ENCODE data around the gene PLCB3. TPM values are rescaled to one million over a fixed set of nuclear protein-coding genes. Genes with fewer than 3 reads are reported as not detected.

The PLCB3 gene
- polyA plus RNA-seq, 1 experiment, result 30.2 TPM

GRCh38 chr11:64296236-64296635 lies 44.9 kb downstream of the PLCB3 start:
- no peaks in the 10 kb centered on the region for H3K36me3 ChIP-seq (ENCODE audit: control insufficient read depth, insufficient read depth, low read length)
- DNase-seq (ENCODE audit: low read depth), result no peak
- no peak for TF ChIP-seq CTCF (IDR thresholded peaks at IDR 0.05; ENCODE audit: insufficient read depth, low read depth, low read length)
- ChIA-PET CTCF (interaction anchor here (1.8 kb wide), 1 partner anchor 8 kb away, joined by 8 read pairs; no protein-coding TSS in a partner anchor), POLR2A (no interaction called here)
- no peak overlapping the region for H3K4me3 ChIP-seq (ENCODE audit: low read depth, low read length)
- peaks cover 48% of the 10 kb centered on the region for H3K27me3 ChIP-seq (ENCODE audit: control insufficient read depth, insufficient read depth, low read length)

DNA sequence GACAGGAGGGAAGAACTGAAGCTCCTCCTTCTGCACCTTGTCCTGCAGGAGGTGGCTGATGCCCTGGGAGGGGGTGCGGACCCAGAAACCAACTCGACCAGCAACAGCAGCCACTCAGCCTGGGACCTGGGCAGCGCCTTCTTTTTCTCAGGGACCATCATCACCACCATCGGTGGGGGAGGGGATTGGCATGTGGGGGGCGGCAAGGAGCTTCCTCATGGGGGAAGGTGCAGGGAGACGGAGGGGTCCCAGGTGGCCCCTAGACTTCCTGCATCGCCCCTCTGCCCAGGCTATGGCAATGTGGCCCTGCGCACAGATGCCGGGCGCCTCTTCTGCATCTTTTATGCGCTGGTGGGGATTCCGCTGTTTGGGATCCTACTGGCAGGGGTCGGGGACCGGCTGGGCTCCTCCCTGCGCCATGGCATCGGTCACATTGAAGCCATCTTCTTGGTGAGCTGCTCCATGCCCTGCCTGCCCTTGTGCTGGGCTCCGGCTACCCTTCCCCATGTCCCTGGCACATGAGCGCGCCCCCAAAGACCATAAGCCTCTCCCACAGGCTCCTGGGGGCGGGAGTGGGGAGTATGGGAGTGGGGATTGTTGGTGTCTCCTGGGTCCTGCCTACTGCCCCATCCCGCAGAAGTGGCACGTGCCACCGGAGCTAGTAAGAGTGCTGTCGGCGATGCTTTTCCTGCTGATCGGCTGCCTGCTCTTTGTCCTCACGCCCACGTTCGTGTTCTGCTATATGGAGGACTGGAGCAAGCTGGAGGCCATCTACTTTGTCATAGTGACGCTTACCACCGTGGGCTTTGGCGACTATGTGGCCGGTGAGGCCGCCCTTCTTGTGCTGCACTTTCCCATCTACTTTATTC lies 45.7 kb downstream of the PLCB3 start:
- ChIA-PET CTCF (interaction anchor here (1.8 kb wide), 1 partner anchor 8 kb away, joined by 8 read pairs; no protein-coding TSS in a partner anchor), POLR2A (no interaction called here)
- no peak for DNase-seq (ENCODE audit: low read depth)
- no peaks in the 10 kb centered on the region for H3K36me3 ChIP-seq (ENCODE audit: control insufficient read depth, insufficient read depth, low read length)
- TF ChIP-seq CTCF (IDR thresholded peaks at IDR 0.05; ENCODE audit: insufficient read depth, low read depth, low read length), result no peak
- peaks cover 45% of the 10 kb centered on the region for H3K27me3 ChIP-seq (ENCODE audit: control insufficient read depth, insufficient read depth, low read length)
- no peak overlapping the region for H3K4me3 ChIP-seq (ENCODE audit: low read depth, low read length)

DNA sequence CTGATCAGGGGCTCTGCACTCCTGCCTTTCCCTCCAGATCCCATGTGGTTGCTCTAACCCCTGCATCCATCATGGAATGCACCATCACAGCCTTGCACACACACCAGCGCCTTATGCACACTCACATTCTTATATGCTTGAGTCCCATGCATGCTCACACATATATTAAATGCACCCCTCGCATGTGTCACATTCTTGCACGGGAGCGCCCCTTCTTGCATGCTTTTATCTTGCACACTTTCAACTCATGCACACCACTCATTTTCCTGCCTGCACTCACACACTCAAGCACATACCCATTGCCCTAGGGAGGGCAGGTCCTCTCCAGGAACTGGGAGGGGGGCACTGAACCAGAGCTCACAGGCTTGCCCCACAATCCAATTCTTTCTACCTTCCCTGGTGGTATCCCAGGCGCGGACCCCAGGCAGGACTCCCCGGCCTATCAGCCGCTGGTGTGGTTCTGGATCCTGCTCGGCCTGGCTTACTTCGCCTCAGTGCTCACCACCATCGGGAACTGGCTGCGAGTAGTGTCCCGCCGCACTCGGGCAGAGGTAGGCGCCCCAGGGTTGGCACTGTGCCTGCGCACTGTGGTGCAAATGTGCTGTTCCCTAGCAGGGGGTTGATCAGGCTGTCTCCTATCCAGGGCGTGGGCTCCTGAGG lies 46.5 kb downstream of the PLCB3 start:
- Histone ChIP-seq H3K36me3 (ENCODE audit: control insufficient read depth, insufficient read depth, low read length) (no peaks in the 10 kb centered on the region), H3K27me3 (ENCODE audit: control insufficient read depth, insufficient read depth, low read length) (peaks cover 41% of the 10 kb centered on the region), H3K4me3 (ENCODE audit: low read depth, low read length) (no peak overlapping the region)
- TF ChIP-seq CTCF (IDR thresholded peaks at IDR 0.05; ENCODE audit: insufficient read depth, low read depth, low read length), result no peak
- CTCF ChIA-PET, result no interaction called here
- POLR2A ChIA-PET, result no interaction called here
- DNase-seq (ENCODE audit: low read depth), result no peak

GRCh38 chr11:64298966-64299846 lies 47.9 kb downstream of the PLCB3 start:
- POLR2A ChIA-PET, result no interaction called here
- DNase-seq (ENCODE audit: low read depth), result no peak

More at GRCh38 chr11:64298966-64299846, 47.9 kb downstream of the PLCB3 start:
- TF ChIP-seq CTCF (IDR thresholded peaks at IDR 0.05; ENCODE audit: insufficient read depth, low read depth, low read length), result no peak
- H3K4me3 ChIP-seq (ENCODE audit: low read depth, low read length), result no peak overlapping the region
- CTCF ChIA-PET, result interaction anchor here (1.0 kb wide), 1 partner anchor 94 kb away, joined by 5 read pairs; no protein-coding TSS in a partner anchor
- H3K36me3 ChIP-seq (ENCODE audit: control insufficient read depth, insufficient read depth, low read length), result no peaks in the 10 kb centered on the region
- peaks cover 34% of the 10 kb centered on the region for H3K27me3 ChIP-seq (ENCODE audit: control insufficient read depth, insufficient read depth, low read length)
